HG03521 (cell line): ENCODE results near the gene SAG.

ENCODE experiments used
- ATAC-seq: cut with Tn5 transposase; IDR thresholded peaks from one replicate; pipeline ENCODE4 v1.9.1; 2021; ENCODE audit warnings: mild to moderate bottlenecking, moderate library complexity; ENCODE audit not compliant: unreplicated experiment

Gene SAG

DNA sequence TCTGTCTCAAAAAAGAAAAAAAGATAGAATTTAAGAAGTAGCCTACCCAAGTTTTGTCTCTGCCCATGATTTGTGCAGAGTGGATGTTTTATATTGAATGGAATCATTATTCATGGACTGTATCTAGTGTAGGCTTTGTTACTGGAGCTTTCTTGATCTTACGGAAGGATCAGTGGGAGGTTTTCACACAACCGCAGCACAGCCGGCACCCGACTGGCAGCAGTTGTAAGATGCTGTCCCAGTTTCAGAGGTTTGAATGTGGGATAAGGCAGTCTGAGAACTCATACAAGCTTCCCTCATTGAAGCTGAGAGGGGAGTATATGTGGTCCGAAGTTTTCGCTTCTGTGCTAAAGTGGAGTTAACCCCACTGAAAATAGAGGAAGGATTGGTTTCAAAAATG lies 19.7 kb upstream of the SAG start:
- no peak for ATAC-seq

DNA sequence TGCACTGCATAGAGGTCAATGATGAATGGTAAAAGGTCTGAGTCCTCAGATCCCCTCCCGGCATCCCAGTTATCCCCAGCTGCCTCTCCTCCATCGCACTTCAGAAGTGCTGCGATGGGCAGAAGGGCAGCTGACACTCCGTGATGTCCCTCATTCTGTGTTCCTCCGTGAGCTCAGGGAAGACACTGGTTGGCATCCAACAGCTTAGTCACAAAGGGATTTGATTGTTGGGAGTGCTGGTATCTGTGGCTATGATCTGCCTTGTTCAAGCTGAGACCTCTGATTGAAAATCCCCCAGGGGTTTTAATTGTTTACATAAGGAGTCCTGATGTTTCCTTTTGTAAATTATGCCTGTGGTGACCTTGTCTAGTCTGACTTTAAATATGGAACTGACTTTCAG lies 19.0 kb upstream of the SAG start:
- ATAC-seq = no peak

DNA sequence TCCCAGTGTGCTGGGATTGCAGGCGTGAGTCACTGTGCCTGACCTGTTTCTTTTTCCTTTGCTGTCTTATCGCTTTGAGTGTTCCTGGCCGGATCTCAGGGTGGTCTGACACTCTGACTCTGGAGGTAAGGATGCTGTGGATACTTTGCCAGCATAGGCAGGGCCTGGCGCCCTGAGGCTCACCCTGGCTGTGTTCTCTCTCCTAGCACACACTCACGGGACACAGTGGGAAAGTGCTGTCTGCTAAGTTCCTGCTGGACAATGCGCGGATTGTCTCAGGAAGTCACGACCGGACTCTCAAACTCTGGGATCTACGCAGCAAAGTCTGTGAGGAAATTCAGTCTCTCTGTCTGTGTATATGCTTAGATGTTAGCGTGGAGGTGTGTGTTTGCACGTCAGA lies 18.0 kb upstream of the SAG start:
- ATAC-seq = no peak

DNA sequence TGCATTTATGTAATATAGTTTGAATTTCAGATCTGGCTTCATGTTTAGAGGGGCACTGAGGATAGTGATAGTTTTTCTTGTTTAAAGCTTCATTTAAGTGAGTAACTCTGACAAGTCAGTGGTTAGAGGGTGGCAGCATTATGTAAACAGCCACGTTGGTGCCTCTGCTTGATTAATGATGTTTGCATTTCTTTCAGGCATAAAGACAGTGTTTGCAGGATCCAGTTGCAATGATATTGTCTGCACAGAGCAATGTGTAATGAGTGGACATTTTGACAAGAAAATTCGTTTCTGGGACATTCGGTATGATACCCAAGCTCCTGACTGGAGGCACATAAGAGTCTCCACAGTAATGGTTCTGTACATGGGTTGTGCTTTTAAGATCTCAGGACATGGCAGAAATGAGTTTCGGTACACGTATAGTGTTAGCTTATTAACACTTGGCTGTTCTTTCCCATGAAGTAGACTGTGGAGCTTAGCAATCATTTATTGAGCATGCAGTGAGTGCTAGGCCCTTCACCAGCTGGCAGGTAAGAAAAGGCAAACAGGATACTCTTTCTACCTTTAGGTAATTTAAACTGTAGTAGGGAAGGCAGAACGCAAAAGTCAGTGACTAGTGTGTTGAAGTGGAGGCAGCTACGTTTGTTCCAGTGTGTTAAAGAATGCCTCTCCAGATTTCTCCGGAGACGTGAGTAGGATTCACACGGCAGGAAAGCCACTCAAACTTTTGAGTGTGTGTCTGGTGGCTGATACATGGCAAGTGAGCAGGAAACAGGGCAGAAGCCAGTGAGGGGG lies 17.4 kb upstream of the SAG start:
- ATAC-seq = no peak

DNA sequence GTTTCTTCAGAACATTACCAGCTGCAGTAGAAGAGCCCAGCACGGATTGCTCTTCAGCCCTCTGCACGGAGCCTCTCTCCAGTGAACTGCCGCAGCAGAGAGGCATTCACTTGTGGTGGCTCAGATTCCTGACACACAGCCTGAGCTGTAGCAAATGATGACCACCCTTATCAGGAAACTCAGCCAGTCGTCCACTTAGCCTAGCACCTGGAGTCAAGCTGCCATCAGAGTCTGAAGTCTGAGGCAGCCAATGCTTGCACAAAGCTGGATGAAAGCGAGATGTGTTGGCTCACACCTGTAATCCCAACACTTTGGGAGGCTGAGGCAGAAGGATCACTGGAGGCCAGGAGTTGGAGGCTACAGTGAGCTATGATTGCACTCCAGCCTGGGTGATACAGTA lies 11.7 kb upstream of the SAG start:
- no peak for ATAC-seq

DNA sequence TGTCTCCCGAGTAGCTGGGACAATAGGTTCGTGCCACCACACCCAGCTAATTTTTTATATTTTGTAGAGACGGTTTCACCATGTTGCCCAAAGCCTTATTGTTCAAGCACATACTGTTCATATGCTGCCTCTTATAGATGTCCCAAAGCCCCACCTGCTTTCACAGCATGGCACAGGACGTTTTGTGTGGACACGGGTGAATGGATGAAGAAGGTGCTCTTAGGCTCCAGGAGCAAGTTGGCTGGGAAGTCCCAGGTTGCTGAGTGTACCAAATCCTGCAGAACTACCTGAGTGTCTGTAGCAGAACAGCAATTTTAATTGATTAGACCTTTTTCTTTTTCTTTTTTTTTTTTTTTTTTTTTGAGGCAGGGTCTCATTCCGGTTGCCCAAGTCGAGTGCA lies 10.5 kb upstream of the SAG start:
- ATAC-seq = no peak

DNA sequence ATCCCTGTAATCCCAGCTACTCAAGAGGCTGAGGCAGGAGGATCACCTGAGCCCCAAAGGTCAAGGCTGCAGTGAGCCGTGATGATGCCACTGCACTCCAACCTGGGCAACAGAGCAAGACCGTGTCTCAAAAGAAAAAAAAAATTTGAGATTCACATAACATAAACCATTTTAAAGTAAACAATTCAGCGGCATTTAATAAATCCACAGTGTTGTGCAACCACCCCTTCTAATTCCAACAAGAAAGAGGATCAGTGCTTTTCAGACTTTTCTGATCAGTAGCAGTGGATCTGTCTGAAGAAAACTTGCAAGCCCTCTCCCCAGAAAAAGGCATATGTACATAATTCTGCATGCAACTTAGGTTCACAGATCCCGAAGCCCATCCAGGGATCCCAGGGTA lies 7.2 kb upstream of the SAG start:
- no peak for ATAC-seq

DNA sequence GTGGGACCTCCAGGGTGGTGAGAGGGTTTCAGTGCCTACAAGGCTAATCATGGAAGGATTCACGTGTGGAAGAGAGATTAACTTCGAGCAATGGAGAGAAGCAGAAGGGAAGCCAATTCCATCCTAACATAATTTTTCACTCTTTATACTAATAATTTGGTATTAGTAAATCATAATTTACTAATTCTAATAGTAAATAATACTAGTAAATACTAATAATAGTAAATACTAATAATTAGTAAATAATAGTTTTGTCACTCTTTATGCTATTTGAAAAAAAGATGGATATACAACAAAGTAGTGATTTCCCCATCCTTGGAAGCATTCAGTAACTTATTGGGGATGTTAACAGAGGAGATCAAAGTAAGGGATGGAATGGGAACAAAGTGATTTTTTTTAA lies 6.4 kb upstream of the SAG start:
- ATAC-seq = no peak

DNA sequence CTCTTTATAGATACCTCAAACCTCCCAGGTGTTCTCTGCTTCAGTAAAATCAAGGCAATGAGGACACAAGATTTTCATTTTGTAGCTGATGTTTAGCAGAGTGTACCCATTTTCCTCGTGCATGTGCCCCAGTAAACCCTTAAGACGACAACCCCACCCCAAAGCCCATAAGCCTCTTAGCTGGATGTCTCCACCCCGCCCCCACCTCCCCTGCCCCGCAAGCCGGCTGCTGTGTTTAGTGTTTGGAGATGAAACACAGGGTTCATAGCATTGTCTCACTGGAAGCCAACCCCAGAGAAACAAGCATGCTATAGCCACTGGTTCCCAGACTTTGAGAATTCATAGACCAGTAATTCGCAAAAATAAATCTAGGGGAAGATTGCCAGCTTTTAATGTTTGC lies 5.8 kb upstream of the SAG start:
- no peak for ATAC-seq

DNA sequence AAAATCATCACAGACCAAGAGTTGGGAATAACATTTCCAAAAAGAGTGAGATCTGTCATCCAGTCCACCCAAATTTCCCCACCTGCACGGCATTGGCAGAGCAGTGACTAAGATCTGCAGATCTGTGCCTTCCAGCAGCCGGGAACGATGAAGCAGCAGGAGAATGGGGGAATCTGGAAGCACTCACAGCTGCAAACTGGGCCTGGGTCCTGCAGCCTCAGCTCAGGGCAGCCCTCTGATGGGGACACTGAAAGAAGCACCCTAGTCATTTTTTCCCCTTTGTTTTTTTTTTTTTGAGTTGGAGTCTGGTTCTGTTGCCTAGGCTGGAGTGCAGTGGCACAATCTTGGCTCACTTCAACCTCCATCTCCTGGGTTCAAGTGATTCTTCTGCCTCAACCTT lies 4.4 kb upstream of the SAG start:
- ATAC-seq = no peak

DNA sequence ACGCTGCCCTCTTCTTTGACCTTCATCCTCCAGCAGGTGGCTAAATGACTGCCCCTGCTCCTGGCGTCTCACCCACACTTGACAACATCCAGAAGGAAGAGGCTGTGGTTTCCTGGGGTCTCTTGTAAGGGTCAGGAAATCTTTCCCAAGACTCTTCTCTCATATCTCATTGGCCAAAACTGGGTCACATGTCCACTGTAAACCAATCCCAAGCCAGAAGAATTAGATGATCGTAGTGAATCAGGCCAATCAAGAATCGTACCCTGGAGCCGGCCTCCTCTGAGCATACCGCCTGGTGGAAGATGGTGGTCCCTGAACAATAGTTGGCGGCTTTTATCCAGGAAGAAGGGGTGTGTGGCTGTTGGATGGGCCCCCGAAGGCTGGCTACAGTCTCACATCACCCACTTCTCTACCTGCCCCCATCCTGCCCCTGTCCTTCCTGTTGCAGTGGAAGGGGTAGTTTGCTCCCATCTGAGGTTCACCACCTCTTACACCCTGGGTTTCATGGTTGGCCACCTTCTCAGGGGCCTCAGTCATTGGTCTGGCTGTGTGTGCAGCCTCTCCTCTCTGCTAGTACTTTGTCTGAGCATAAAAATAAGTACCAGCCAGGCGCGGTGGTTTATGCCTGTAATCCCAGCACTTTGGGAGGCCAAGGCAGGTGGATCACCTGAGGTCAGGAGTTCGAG lies 3.8 kb downstream of the SAG start:
- ATAC-seq = no peak

DNA sequence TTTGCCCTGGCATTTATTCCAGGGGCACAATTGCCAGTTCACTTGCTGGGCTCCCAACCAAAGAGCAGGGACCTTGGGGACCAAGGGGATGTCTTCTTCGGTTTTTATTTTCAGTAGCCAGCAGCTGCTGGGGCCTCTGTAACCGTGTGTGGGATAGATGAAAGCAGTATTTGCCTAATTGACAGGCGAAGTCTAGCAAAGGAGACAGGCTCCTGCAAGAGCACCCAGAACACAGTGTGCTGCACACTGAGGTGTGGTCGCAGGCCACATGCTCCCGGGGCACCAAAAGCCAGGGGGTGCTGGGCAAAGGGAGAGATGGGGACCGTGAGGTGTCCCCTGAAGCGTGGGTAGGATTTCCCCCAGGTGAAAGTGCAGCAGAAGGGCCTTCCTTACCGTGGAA lies 5.3 kb downstream of the SAG start:
- no peak for ATAC-seq

DNA sequence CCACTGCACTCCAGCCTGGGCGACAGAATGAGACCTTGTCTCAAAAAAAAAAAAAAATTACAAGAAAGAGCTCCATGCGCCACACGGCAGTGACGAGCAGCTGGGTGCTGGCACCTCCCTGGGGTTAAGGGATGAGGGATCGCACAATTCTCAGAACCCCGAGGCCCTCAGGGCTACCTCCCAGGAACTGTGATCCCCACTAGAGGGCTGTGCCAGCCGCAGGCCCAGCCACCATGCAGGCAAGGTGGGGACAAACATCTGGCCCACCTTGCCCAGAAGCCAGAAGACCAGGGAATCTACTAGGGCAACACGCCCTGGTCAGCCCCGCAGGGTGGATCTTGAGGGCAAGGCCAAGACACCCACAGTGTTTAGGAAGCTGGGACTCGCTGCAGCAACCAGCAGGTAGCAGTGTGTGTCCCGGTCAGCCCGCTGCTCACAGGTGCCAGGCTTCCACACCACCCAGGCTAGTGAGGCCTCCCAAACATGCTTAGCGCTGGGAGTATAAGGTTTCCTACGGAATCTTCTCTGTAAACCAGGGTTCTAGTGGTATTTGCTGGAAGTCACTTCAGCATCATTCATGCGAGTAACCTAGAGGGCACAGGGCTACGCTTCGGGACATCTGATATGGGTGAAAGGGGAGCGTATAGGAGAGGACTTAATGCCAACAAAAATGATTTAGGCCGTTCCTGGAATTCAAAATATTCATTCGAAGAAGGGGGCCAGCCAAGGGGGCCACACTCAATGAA lies 6.7 kb downstream of the SAG start:
- no peak for ATAC-seq

DNA sequence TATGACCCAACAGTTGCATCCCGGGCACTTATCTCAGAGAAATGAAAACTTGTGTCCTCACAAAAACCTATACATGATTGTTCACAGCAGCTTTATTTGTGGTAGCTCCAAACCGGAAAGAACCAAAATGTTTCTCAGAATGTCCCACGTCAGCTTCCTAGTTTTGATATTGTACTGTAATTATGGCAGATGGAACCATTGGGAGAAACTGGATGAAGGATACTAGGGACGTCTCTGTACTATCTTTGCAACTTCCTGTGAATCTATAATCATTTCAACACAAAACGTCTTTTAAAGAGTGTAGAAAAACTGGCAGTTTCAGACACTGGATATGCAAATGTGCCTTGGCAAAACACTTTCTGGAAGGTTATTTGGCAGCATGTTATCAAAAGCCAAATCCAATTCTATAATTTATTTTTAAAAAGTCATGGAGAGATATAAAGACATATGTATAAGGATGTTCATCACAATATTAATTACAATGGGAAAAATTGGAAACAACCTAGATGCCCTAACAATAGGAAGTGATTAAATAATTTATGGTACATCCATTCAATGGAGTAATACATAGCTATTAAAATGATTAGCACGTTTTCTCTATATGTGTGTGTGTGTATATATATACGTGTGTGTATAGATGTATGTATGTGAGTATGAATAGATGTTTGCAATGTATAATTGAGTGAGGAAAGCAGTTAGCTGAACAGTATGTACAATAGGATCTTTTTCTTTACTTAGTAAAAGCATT lies 9.8 kb downstream of the SAG start:
- ATAC-seq = no peak

DNA sequence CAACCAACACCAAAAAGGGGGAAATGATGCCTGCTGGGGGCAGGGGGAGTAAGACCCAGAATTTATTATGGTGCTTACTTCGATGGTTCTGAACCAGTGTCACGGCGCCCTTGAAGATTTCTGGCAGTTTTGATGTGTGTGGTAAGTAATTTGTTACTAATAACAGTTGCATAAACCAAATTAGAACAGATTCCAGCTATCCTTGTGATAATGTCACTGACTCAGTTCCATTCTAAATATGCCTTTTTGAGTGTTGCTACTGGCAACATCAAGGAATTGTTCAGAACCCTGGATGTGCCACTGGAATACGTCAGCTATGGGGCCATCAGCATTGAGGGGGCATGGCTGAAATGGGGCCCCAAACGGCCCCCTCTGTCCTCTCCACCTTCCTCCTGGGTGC lies 11.6 kb downstream of the SAG start:
- no peak for ATAC-seq

DNA sequence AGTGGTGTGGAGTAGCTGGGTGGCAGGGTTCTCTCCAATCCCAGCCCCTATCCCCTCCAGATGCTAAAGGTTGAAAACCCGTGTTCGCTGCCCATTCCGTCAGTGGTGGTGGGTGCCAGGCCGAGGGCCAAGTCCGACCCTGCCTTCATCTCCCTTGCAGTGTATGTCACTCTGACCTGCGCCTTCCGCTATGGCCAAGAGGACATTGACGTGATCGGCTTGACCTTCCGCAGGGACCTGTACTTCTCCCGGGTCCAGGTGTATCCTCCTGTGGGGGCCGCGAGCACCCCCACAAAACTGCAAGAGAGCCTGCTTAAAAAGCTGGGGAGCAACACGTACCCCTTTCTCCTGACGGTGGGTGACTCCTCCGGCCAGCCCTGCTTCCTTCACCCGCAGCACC lies 12.9 kb downstream of the SAG start:
- no peak for ATAC-seq

DNA sequence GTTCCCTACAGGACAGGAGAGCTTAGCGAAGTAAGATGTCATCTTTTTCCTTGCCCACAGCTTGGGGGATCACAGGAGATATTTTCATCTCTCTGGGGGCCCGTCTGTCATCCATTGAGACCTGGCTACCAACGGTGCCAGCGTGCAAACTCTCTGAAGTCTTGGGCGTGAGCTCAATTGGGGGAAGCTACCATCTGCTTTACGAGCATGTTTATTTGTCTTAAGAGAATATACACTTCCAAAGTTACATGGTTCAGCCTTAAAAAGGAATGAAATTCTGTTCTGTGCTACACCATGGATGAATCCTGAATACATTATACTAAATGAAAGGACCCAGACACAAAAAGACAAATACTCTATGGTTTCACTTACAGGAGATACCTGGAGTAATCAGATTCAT lies 13.6 kb downstream of the SAG start:
- no peak for ATAC-seq

DNA sequence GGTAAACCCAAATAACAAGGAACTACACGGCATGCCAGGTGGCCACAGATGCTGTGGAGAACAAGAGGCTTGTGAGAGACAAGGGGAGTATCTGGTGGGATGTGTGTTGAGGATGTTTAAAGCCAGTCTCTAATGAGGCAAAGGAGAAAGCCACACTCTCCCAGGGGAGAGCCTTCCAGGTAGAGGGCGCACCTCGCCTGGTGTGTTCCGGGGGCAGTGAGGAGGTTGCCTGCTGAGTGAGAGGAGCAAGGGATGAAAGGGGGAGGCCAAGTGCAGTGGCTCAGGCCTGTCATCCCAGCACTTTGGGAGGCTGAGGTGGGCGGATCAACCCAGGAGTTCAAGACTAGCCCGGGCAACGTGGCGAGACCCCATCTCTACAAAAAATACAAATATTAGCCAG lies 16.2 kb downstream of the SAG start:
- ATAC-seq = no peak

DNA sequence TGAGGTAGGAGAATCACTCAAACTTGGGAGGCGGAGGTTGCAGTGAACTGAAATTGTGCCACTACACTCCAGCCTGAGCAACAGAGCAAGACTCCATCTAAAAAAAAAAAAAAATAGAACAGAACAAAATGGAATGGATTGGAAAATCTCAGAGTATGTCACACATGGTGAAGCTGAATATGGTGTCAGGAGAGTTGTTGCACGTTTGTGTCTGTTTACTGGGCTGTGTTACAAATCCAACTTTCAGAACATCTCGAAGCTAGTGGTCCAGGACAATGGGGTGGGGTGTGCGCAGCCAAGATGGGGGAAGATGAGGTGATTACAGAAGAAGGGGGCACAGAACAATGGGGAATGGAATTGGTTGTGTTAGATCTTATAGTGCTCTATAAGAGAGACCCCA lies 17.6 kb downstream of the SAG start:
- ATAC-seq = no peak

DNA sequence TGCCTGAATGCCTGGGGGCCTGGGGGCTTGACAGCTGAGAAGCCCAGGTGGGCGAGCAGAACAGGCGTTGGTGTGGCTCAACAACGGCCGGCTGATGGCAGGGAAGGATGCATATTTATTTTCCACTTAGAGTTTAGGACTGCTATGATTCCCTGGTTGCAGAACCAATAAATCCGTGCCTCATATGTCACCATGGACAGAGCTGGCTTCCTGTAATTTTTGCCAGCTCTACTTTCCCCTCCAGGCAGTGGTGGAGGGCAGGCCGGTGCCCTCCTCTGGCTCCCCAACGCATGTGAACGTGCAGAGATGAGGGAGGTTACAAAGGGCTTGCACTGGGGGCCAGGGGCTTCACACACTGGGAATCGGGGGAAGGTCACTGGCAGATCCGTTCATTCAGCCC lies 18.2 kb downstream of the SAG start:
- no peak for ATAC-seq

DNA sequence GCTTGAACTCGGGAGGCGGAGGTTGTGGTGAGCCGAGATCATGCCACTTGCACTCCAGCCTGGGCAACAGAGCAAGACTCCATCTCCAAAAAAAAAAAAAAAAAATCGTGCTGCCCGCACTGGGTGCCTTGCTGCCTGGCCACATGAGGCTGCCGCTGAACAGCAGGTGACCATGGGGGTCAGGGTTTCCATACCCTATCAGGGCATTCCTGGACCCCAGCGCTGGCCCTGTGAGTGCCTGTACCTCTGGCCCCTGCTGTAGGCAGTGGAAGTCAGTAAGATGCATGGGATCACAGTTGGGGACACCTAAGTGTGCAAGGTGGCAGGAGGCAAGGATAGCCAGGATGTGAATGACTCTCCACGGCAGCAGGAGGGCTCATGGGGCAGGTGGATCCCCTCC lies 18.9 kb downstream of the SAG start:
- ATAC-seq = no peak
